K562 (cell line): ENCODE results near the gene PARD3. TPM values are rescaled to one million over a fixed set of nuclear protein-coding genes. Genes with fewer than 3 reads are reported as not detected.

Experiments
- ATAC-seq: fragments of 200-7000 bp; cut with Tn5 transposase; 3 replicates; pipeline ENCODE4 v1.9.1; 2020; ENCODE audit warnings: moderate library complexity
- BruUV-seq: library from RNA; stranded (reverse); fragments of 400-500 nt; replicated peaks from 2 replicates; lab custom pipeline; 2021; lab: Mats Ljungman, UMichigan
- CTCF ChIA-PET: fragments of 300-600 bp; formaldehyde crosslinking; extraction: SDS; loops from one replicate; lab custom pipeline; 2021; ENCODE audit warnings: low intra/inter-chr PET ratio; lab: Yijun Ruan, JAX
- POLR2A ChIA-PET: fragments of 300-600, 350-650 bp; sonication (Branson Sonifier 250); formaldehyde crosslinking; extraction: SDS; loops from one replicate; lab custom pipeline; 2021; ENCODE audit warnings: antibody characterized with exemption, inconsistent platforms; lab: Yijun Ruan, JAX
- DNase-seq, 4 experiments: peaks; one replicate each; pipeline versions ENCODE4 v3.0.0 to v3.0.0-alpha.2; 2011 to 2018; ENCODE audit warnings: low spot score in 3 of 4, mixed read lengths in 3 of 4; ENCODE audit errors: extremely low read depth in 1 of 4
- FAIRE-seq: peaks from 2 replicates; lab custom pipeline; 2011; peaks lifted over from hg19 to GRCh38; lab: Jason Lieb, UNC
- H2AFZ ChIP-seq: 2 replicates; pipeline ENCODE4 v1.6.0; 2011; ENCODE audit warnings: low read depth, low read length, control low read depth, inconsistent platforms
- H3K27ac ChIP-seq: fragments of 200-600 bp; 3 replicates; pipeline ENCODE4 v1.8.0; 2011; ENCODE audit warnings: low read depth, mild to moderate bottlenecking, control low read depth, inconsistent platforms, low read length, moderate library complexity, mixed read lengths; ENCODE audit errors: extremely low read depth
- H3K27me3 ChIP-seq, 2 experiments: fragments of 300-600 bp in 1 of 2; 2 replicates in 1 of 2; 3 replicates in 1 of 2; pipeline versions ENCODE4 v1.6.0 to v1.8.0; 2011; ENCODE audit warnings: inconsistent platforms in 2 of 2, low read length in 2 of 2, mild to moderate bottlenecking in 1 of 2, mixed read lengths in 1 of 2, moderate library complexity in 1 of 2; ENCODE audit not compliant: control insufficient read depth in 2 of 2, insufficient read depth in 2 of 2
- H3K36me3 ChIP-seq: fragments of 300-600 bp; 3 replicates; pipeline ENCODE4 v1.8.0; 2011; ENCODE audit warnings: mild to moderate bottlenecking, low read length, inconsistent platforms; ENCODE audit not compliant: control insufficient read depth, insufficient read depth
- H3K4me1 ChIP-seq, 2 experiments: fragments of 200-600 bp in 1 of 2; replicated peaks in 1 of 2; 2 replicates in 1 of 2; 3 replicates in 1 of 2; pipeline versions ENCODE4 v1.5.1 to v1.8.0; 2011; ENCODE audit warnings: inconsistent platforms in 2 of 2, low read length in 2 of 2, mild to moderate bottlenecking in 1 of 2, mixed read lengths in 1 of 2, moderate library complexity in 1 of 2; ENCODE audit not compliant: control insufficient read depth in 2 of 2, insufficient read depth in 2 of 2
- H3K4me2 ChIP-seq: 2 replicates; pipeline ENCODE4 v1.6.1; 2011; ENCODE audit warnings: low read length, control low read depth, inconsistent platforms, mixed read lengths; ENCODE audit not compliant: insufficient read depth
- H3K4me3 ChIP-seq: fragments of 200-600 bp; sonication (generic), shearing (Covaris generic); 2 replicates; pipeline ENCODE4 v1.5.1; 2016; ENCODE audit warnings: control low read depth, inconsistent platforms
- H3K79me2 ChIP-seq: fragments of 200-600 bp; 3 replicates; pipeline ENCODE4 v1.8.0; 2011; ENCODE audit warnings: low read length, inconsistent platforms; ENCODE audit not compliant: control insufficient read depth, insufficient read depth
- H3K9ac ChIP-seq, 2 experiments: 2 replicates each; pipeline versions ENCODE4 v1.6.0 to v1.6.1; 2011; ENCODE audit warnings: low read depth in 2 of 2, low read length in 2 of 2, control low read depth in 1 of 2, inconsistent platforms in 1 of 2, mild to moderate bottlenecking in 1 of 2, mixed read lengths in 1 of 2; ENCODE audit not compliant: insufficient read depth in 1 of 2
- H3K9me1 ChIP-seq: one replicate; pipeline ENCODE4 v1.6.0; 2011; ENCODE audit warnings: inconsistent platforms, mild to moderate bottlenecking, low read length, moderate library complexity; ENCODE audit not compliant: control insufficient read depth, insufficient read depth
- H3K9me3 ChIP-seq: replicated peaks from 2 replicates; pipeline ENCODE4 v1.5.1; 2011; ENCODE audit warnings: low read depth, low read length, inconsistent platforms; ENCODE audit not compliant: control insufficient read depth, insufficient read depth
- H4K20me1 ChIP-seq: replicated peaks from 2 replicates; pipeline ENCODE4 v1.6.1; 2011; ENCODE audit warnings: low read length, inconsistent platforms, mixed read lengths; ENCODE audit not compliant: control insufficient read depth, insufficient read depth
- CC2D1A ChIP-seq: fragments of 450-650 bp; IDR thresholded peaks from 2 replicates; pipeline ENCODE4 v1.6.1; 2017; ENCODE audit warnings: mild to moderate bottlenecking
- EHMT2 ChIP-seq: fragments of 450-650 bp; IDR thresholded peaks from 2 replicates; pipeline ENCODE4 v1.6.1; 2018; ENCODE audit warnings: antibody characterized with exemption
- IRF2 ChIP-seq: sonication (generic); formaldehyde crosslinking; IDR thresholded peaks from 2 replicates; pipeline ENCODE4 v1.8.1; 2022; ENCODE audit warnings: mild to moderate bottlenecking, missing genetic modification reagents
- KAT8 ChIP-seq: fragments of 450-650 bp; IDR thresholded peaks from 2 replicates; pipeline ENCODE4 v1.6.1; 2016; ENCODE audit warnings: low read depth, mild to moderate bottlenecking
- MYC ChIP-seq, 2 experiments: fragments of 250-450 bp in 1 of 2; sonication (Bioruptor Pico) in 1 of 2; IDR thresholded peaks; 2 replicates each; pipeline versions ENCODE4 v1.5.1 to v1.6.1; 2012 to 2021; ENCODE audit warnings: low read depth in 2 of 2, borderline replicate concordance in 1 of 2, improper control_type of control experiment in 1 of 2, low read length in 1 of 2, mild to moderate bottlenecking in 1 of 2, moderate library complexity in 1 of 2
- RAD21 ChIP-seq, 2 experiments: fragments of 250-450 bp in 1 of 2; fragments of 450-650 bp in 1 of 2; sonication (Bioruptor Pico) in 1 of 2; formaldehyde crosslinking in 1 of 2; IDR thresholded peaks in 1 of 2; conservative IDR thresholded peaks in 1 of 2; 2 replicates each; pipeline versions ENCODE4 v1.4.0 to v1.8.0; 2020 to 2022; ENCODE audit warnings: mild to moderate bottlenecking in 2 of 2, moderate library complexity in 1 of 2
- SMARCA4 ChIP-seq: fragments of 450-650 bp; IDR thresholded peaks from 2 replicates; pipeline ENCODE4 v1.6.1; 2016
- SRSF1 ChIP-seq: fragments of 200-400 bp; formaldehyde crosslinking; IDR thresholded peaks from 2 replicates; pipeline ENCODE4 v1.6.1; 2017; ENCODE audit warnings: mild to moderate bottlenecking, low read depth, low read length, moderate library complexity
- ZBTB8A ChIP-seq: fragments of 450-650 bp; IDR thresholded peaks from 2 replicates; pipeline ENCODE4 v1.6.1; 2018; ENCODE audit warnings: mild to moderate bottlenecking, moderate library complexity; ENCODE audit not compliant: partially characterized antibody
- ZNF165 ChIP-seq: fragments of 250-450 bp; sonication (Bioruptor Pico); IDR thresholded peaks from 2 replicates; pipeline ENCODE4 v1.4.0; 2020; ENCODE audit warnings: borderline replicate concordance
- ZNF780A ChIP-seq: fragments of 250-450 bp; sonication (Bioruptor Pico); IDR thresholded peaks from 2 replicates; pipeline ENCODE4 v1.5.0; 2021; ENCODE audit warnings: mild to moderate bottlenecking
- WGBS: fragments of 100-300 bp; shearing (Covaris generic); methylation state at CpG from one replicate; pipeline ENCODE4 v1.1.6; 2016; ENCODE audit warnings: low coverage, mixed read lengths; ENCODE audit not compliant: insufficient coverage; ENCODE audit errors: missing lambda C conversion rate; 5-methylcytosine and 5-hydroxymethylcytosine counted together
- in situ Hi-C: fragments of 300-500 bp; cut with MboI; formaldehyde crosslinking; loops from 4 replicates; pipeline ENCODE4 v1.15.0; 2018; ENCODE audit warnings: inconsistent platforms, mixed read lengths
- intact Hi-C: fragments of 100-400 bp; cut with micrococcal nuclease; formaldehyde crosslinking; loops from 2 replicates; pipeline ENCODE4 v1.14.2; 2022
- polyA plus RNA-seq, 8 experiments: library from polyadenylated mRNA; depleted of rRNA in 4 of 8; stranded (reverse) in 5 of 8; unstranded in 3 of 8; fragments of >200 nt; fragmentation: Nextera tagmentation in 2 of 8; fragmentation: Illumina TruSeq in 1 of 8; extraction: Ambion mirVana in 2 of 8; extraction: Trizol in 1 of 8; gene quantifications; 2 replicates each; pipeline versions ENCODE4 v1.2.1 to v1.2.3, GENCODE V29; 2011 to 2014; ENCODE audit warnings: inconsistent platforms in 1 of 8, missing spikeins in 1 of 8
- total RNA-seq, 7 experiments: library from RNA; depleted of rRNA in 6 of 7; stranded (reverse); fragments of >200 nt in 6 of 7; fragmentation: Illumina TruSeq in 2 of 7; extraction: Trizol in 2 of 7; gene quantifications; 2 replicates each; pipeline versions ENCODE4 v1.2.1 to v1.2.3, GENCODE V29; 2011 to 2021; ENCODE audit warnings: low replicate concordance in 1 of 7
- TF ChIP-seq, protein P1 (sequence below): IDR thresholded peaks from 2 replicates; pipeline ENCODE4 v1.6.1; 2011; ENCODE audit warnings: borderline replicate concordance, low read depth, mild to moderate bottlenecking, moderate library complexity, low read length; ENCODE audit not compliant: insufficient read depth, poor library complexity, severe bottlenecking
- TF ChIP-seq, protein P2 (sequence below), 3 experiments: IDR thresholded peaks in 2 of 3; conservative IDR thresholded peaks in 1 of 3; 2 replicates each; pipeline ENCODE4 v1.5.1; 2011 to 2012; ENCODE audit warnings: low read length in 3 of 3, mild to moderate bottlenecking in 3 of 3, control low read depth in 2 of 3, improper control_type of control experiment in 1 of 3, inconsistent platforms in 1 of 3, low read depth in 1 of 3, mixed read lengths in 1 of 3, moderate library complexity in 1 of 3; ENCODE audit not compliant: insufficient read depth in 2 of 3
- TF ChIP-seq, protein P3 (sequence below): sonication (generic); formaldehyde crosslinking; IDR thresholded peaks from 2 replicates; pipeline ENCODE4 v1.9.0; 2022; ENCODE audit warnings: mild to moderate bottlenecking, missing genetic modification reagents
- TF ChIP-seq, protein P4 (sequence below), 2 experiments: IDR thresholded peaks; 2 replicates each; pipeline ENCODE4 v1.6.1; 2012; ENCODE audit warnings: improper control_type of control experiment in 2 of 2, low read depth in 2 of 2, low read length in 2 of 2, borderline replicate concordance in 1 of 2

PARD3 gene
- total and polyA plus RNA-seq, 9 of the 15 experiments (the other 6 are each of a cell fraction or from before 2014, with no cell fraction given) = 2.7 to 11.7 (median 7.7) TPM

DNA sequence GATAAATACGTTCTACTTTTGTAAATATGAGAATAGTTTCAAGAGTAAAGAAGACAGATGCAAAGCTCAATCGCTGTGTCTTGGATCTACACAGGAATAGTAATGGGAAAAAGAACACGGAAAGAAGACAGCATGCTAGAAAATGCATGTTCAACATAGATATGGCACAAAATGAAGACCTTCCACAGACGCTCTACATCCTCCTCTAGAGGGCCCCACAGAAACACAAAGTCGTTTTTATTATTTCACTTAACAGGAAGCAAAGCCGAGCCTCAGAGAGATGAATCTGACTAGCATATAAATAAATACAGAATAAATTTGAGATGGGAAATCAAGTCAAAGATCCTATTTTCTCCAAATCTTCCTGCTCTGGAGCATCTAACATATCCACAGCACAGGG, 292.6 kb downstream of the PARD3 start:
- H3K9me1 ChIP-seq = no peaks in the 10 kb centered on the region
- H3K36me3 ChIP-seq = no peaks in the 10 kb centered on the region
- H4K20me1 ChIP-seq = no peaks in the 10 kb centered on the region
- no peaks in the 10 kb centered on the region for H3K79me2 ChIP-seq
- ChIA-PET POLR2A (no interaction called here), CTCF (interaction anchor here (1.4 kb wide), 1 partner anchor 115 kb away, joined by 6 read pairs; no protein-coding TSS in a partner anchor)
- H3K9me3 ChIP-seq = no peaks in the 10 kb centered on the region
- no peak overlapping the region for H2AFZ ChIP-seq
- 3% methylated on average over 6 of the region's 6 CpGs for WGBS
- H3K4me3 ChIP-seq = no peak overlapping the region
- FAIRE-seq (peak; percentile 73), ATAC-seq (peak; percentile 69), DNase-seq (peak in 2 of 4 experiments; percentile 16 to 31)
- intact Hi-C loops = loop anchor here (1.0 kb wide), 1 partner anchor 115 kb away; no protein-coding TSS in a partner anchor
- no peak overlapping the region for H3K27ac ChIP-seq
- no peak overlapping the region for H3K4me2 ChIP-seq
- H3K4me1 ChIP-seq = no peaks in the 10 kb centered on the region
- no peaks in the 10 kb centered on the region for H3K27me3 ChIP-seq
- BruUV-seq = no TSS peak
- H3K9ac ChIP-seq = no peak overlapping the region
- in situ Hi-C loops = loop anchor here (25.0 kb wide), 1 partner anchor 1185 kb away; the partner anchor contains the start of gene NRP1
- TF ChIP-seq ZNF165 (no peak), ZNF780A (CRISPR knock-in tag) (no peak), ZBTB8A (no peak), EHMT2 (no peak), CC2D1A (no peak), RAD21 (CRISPR knock-in tag; conservative IDR thresholded peaks at IDR 0.05 in 1 of 2, IDR thresholded peaks at IDR 0.05 in 1 of 2) (peak; percentile 44 to 46), IRF2 (CRISPR knock-in tag) (no peak), KAT8 (no peak), MYC (IDR thresholded peaks at IDR 0.05; ENCODE audit: low read depth, low read length) (no peak), MYC (CRISPR knock-in tag; IDR thresholded peaks at IDR 0.05; ENCODE audit: borderline replicate concordance, low read depth) (no peak), SRSF1 (no peak), SMARCA4 (no peak)
- TF ChIP-seq, protein P1, sequence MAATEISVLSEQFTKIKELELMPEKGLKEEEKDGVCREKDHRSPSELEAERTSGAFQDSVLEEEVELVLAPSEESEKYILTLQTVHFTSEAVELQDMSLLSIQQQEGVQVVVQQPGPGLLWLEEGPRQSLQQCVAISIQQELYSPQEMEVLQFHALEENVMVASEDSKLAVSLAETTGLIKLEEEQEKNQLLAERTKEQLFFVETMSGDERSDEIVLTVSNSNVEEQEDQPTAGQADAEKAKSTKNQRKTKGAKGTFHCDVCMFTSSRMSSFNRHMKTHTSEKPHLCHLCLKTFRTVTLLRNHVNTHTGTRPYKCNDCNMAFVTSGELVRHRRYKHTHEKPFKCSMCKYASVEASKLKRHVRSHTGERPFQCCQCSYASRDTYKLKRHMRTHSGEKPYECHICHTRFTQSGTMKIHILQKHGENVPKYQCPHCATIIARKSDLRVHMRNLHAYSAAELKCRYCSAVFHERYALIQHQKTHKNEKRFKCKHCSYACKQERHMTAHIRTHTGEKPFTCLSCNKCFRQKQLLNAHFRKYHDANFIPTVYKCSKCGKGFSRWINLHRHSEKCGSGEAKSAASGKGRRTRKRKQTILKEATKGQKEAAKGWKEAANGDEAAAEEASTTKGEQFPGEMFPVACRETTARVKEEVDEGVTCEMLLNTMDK = peak; percentile 37
- TF ChIP-seq, protein P2, sequence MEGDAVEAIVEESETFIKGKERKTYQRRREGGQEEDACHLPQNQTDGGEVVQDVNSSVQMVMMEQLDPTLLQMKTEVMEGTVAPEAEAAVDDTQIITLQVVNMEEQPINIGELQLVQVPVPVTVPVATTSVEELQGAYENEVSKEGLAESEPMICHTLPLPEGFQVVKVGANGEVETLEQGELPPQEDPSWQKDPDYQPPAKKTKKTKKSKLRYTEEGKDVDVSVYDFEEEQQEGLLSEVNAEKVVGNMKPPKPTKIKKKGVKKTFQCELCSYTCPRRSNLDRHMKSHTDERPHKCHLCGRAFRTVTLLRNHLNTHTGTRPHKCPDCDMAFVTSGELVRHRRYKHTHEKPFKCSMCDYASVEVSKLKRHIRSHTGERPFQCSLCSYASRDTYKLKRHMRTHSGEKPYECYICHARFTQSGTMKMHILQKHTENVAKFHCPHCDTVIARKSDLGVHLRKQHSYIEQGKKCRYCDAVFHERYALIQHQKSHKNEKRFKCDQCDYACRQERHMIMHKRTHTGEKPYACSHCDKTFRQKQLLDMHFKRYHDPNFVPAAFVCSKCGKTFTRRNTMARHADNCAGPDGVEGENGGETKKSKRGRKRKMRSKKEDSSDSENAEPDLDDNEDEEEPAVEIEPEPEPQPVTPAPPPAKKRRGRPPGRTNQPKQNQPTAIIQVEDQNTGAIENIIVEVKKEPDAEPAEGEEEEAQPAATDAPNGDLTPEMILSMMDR (IDR thresholded peaks at IDR 0.05 in 2 of 3, conservative IDR thresholded peaks at IDR 0.05 in 1 of 3; ENCODE audit: insufficient read depth in 2 of 3, low read depth in 1 of 3, low read length in 3 of 3) = peak; percentile 38 to 65 (median 45); a peak in 5 of 6 replicates
- TF ChIP-seq, protein P3, sequence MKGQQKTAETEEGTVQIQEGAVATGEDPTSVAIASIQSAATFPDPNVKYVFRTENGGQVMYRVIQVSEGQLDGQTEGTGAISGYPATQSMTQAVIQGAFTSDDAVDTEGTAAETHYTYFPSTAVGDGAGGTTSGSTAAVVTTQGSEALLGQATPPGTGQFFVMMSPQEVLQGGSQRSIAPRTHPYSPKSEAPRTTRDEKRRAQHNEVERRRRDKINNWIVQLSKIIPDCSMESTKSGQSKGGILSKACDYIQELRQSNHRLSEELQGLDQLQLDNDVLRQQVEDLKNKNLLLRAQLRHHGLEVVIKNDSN (CRISPR knock-in tag) = no peak
- TF ChIP-seq, protein P4, sequence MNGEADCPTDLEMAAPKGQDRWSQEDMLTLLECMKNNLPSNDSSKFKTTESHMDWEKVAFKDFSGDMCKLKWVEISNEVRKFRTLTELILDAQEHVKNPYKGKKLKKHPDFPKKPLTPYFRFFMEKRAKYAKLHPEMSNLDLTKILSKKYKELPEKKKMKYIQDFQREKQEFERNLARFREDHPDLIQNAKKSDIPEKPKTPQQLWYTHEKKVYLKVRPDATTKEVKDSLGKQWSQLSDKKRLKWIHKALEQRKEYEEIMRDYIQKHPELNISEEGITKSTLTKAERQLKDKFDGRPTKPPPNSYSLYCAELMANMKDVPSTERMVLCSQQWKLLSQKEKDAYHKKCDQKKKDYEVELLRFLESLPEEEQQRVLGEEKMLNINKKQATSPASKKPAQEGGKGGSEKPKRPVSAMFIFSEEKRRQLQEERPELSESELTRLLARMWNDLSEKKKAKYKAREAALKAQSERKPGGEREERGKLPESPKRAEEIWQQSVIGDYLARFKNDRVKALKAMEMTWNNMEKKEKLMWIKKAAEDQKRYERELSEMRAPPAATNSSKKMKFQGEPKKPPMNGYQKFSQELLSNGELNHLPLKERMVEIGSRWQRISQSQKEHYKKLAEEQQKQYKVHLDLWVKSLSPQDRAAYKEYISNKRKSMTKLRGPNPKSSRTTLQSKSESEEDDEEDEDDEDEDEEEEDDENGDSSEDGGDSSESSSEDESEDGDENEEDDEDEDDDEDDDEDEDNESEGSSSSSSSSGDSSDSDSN (IDR thresholded peaks at IDR 0.05; ENCODE audit: borderline replicate concordance in 1 of 2, low read depth in 2 of 2, low read length in 2 of 2) = no peak
